H1 (cell line): ENCODE results near the gene UBE2Q2. TPM values are rescaled to one million over a fixed set of nuclear protein-coding genes. Genes with fewer than 3 reads are reported as not detected.
A peak's percentile ranks its signal among the peaks of the same experiment; 100 is the strongest.

Experiments used
- CTCF ChIA-PET: fragments of 300-600 bp; sonication (Branson Sonifier 250); formaldehyde crosslinking; loops from one replicate; lab custom pipeline; 2021; ENCODE audit not compliant: partially characterized antibody; lab: Charles Lee
- POLR2A ChIA-PET: fragments of 300-600 bp; sonication (Branson Sonifier 250); formaldehyde crosslinking; loops from one replicate; lab custom pipeline; 2021; ENCODE audit warnings: inconsistent platforms; ENCODE audit not compliant: partially characterized antibody; lab: Charles Lee
- DNase-seq, 2 experiments: peaks; one replicate each; pipeline versions ENCODE4 v3.0.0 to v3.0.0-alpha.2; 2010 to 2022; ENCODE audit warnings: low spot score in 2 of 2, low read depth in 1 of 2, mixed read lengths in 1 of 2
- FAIRE-seq: peaks from 2 replicates; lab custom pipeline; 2011; peaks lifted over from hg19 to GRCh38; lab: Jason Lieb, UNC
- H2AFZ ChIP-seq: 2 replicates; pipeline ENCODE4 v1.8.1; 2012; ENCODE audit warnings: low read length, inconsistent platforms
- H2AK5ac ChIP-seq: 2 replicates; pipeline ENCODE4 v1.6.1; 2013; ENCODE audit warnings: low read depth, low read length
- H2BK120ac ChIP-seq: replicated peaks from 2 replicates; pipeline ENCODE3; 2013; ENCODE audit warnings: low read depth, low read length, inconsistent platforms
- H2BK12ac ChIP-seq: 2 replicates; pipeline ENCODE4 v1.6.1; 2013; ENCODE audit warnings: low read depth, low read length
- H2BK15ac ChIP-seq: 2 replicates; pipeline ENCODE4 v1.6.1; 2013; ENCODE audit warnings: low read length
- H2BK20ac ChIP-seq: 2 replicates; pipeline ENCODE4 v1.6.1; 2013; ENCODE audit warnings: low read length
- H2BK5ac ChIP-seq: 2 replicates; pipeline ENCODE4 v1.6.1; 2013; ENCODE audit warnings: low read depth, low read length
- H3K14ac ChIP-seq: 2 replicates; pipeline ENCODE4 v1.6.1; 2013; ENCODE audit warnings: inconsistent platforms; ENCODE audit not compliant: insufficient read length
- H3K18ac ChIP-seq: 2 replicates; pipeline ENCODE4 v1.6.1; 2013; ENCODE audit warnings: low read length; ENCODE audit errors: extremely low read depth
- H3K23ac ChIP-seq: 2 replicates; pipeline ENCODE4 v1.6.1; 2013; ENCODE audit warnings: inconsistent platforms; ENCODE audit not compliant: insufficient read length
- H3K23me2 ChIP-seq: 2 replicates; pipeline ENCODE4 v1.6.1; 2013; ENCODE audit warnings: low read depth, low read length
- H3K27ac ChIP-seq: 2 replicates; pipeline ENCODE4 v1.6.1; 2011; ENCODE audit warnings: low read depth, low read length, inconsistent platforms
- H3K27me3 ChIP-seq, 4 experiments: replicated peaks in 1 of 4; 1 replicate in 1 of 4; 2 replicates in 3 of 4; pipeline versions ENCODE4 v1.6.1 to v1.8.1; 2011 to 2013; ENCODE audit warnings: low read length in 3 of 4, mild to moderate bottlenecking in 3 of 4, inconsistent platforms in 2 of 4, mixed read lengths in 2 of 4, moderate library complexity in 1 of 4; ENCODE audit not compliant: control insufficient read depth in 3 of 4, insufficient read depth in 3 of 4; ENCODE audit errors: extremely low read depth in 1 of 4
- H3K36me3 ChIP-seq, 4 experiments: 2 replicates each; pipeline versions ENCODE4 v1.6.1 to v1.8.1; 2011 to 2013; ENCODE audit warnings: mild to moderate bottlenecking in 4 of 4, low read length in 3 of 4, moderate library complexity in 2 of 4, control low read depth in 1 of 4, inconsistent platforms in 1 of 4; ENCODE audit not compliant: insufficient read depth in 4 of 4, control insufficient read depth in 2 of 4
- H3K4ac ChIP-seq: replicated peaks from 2 replicates; pipeline ENCODE3; 2013; ENCODE audit warnings: low read length, low read depth, mixed read lengths, inconsistent platforms; ENCODE audit not compliant: insufficient read length
- H3K4me1 ChIP-seq, 4 experiments: replicated peaks in 1 of 4; 1 replicate in 1 of 4; 2 replicates in 3 of 4; pipeline versions ENCODE4 v1.6.1 to v1.8.1; 2011 to 2013; ENCODE audit warnings: low read length in 3 of 4, inconsistent platforms in 2 of 4, mixed read lengths in 1 of 4; ENCODE audit not compliant: insufficient read depth in 4 of 4, control insufficient read depth in 3 of 4
- H3K4me2 ChIP-seq, 2 experiments: 2 replicates each; pipeline versions ENCODE4 v1.6.1 to v1.8.1; 2011 to 2013; ENCODE audit warnings: low read depth in 2 of 2, low read length in 2 of 2, control low read depth in 1 of 2, inconsistent platforms in 1 of 2, mild to moderate bottlenecking in 1 of 2; ENCODE audit not compliant: insufficient read depth in 1 of 2
- H3K4me3 ChIP-seq, 4 experiments: fragments of 200-600, 300-600 bp in 1 of 4; sonication (generic), shearing (Covaris generic), sonication (Bioruptor Twin) in 1 of 4; 2 replicates each; pipeline versions ENCODE4 v1.5.1 to v1.8.1; 2011 to 2016; ENCODE audit warnings: low read length in 4 of 4, low read depth in 3 of 4, control low read depth in 2 of 4, inconsistent platforms in 2 of 4, mild to moderate bottlenecking in 2 of 4, mixed read lengths in 1 of 4, moderate library complexity in 1 of 4; ENCODE audit not compliant: insufficient read depth in 2 of 4; ENCODE audit errors: extremely low read depth in 1 of 4
- H3K56ac ChIP-seq: replicated peaks from 2 replicates; pipeline ENCODE3; 2013; ENCODE audit warnings: low read depth, mild to moderate bottlenecking, mixed read lengths, low read length, inconsistent platforms; ENCODE audit not compliant: insufficient read length
- H3K79me1 ChIP-seq: 2 replicates; pipeline ENCODE4 v1.6.1; 2013; ENCODE audit warnings: low read depth, low read length, control low read depth
- H3K79me2 ChIP-seq, 2 experiments: 2 replicates each; pipeline versions ENCODE4 v1.6.1 to v1.8.1; 2012 to 2013; ENCODE audit warnings: low read length in 2 of 2, mild to moderate bottlenecking in 2 of 2, inconsistent platforms in 1 of 2; ENCODE audit not compliant: insufficient read depth in 2 of 2, control insufficient read depth in 1 of 2
- H3K9ac ChIP-seq, 4 experiments: replicated peaks in 1 of 4; 1 replicate in 1 of 4; 2 replicates in 3 of 4; pipeline versions ENCODE4 v1.6.1 to v1.8.1; 2011 to 2013; ENCODE audit warnings: low read depth in 3 of 4, low read length in 3 of 4, control low read depth in 2 of 4, mild to moderate bottlenecking in 2 of 4, moderate library complexity in 2 of 4, inconsistent platforms in 1 of 4; ENCODE audit errors: extremely low read depth in 1 of 4
- H3K9me3 ChIP-seq, 2 experiments: 2 replicates each; pipeline versions ENCODE4 v1.6.1 to v1.8.1; 2012 to 2013; ENCODE audit warnings: mild to moderate bottlenecking in 2 of 2, moderate library complexity in 2 of 2, control low read depth in 1 of 2, inconsistent platforms in 1 of 2, low read depth in 1 of 2, low read length in 1 of 2, mixed read lengths in 1 of 2; ENCODE audit not compliant: insufficient read depth in 2 of 2
- H4K20me1 ChIP-seq, 2 experiments: replicated peaks in 1 of 2; 2 replicates each; pipeline versions ENCODE3 to v1.8.1; 2011 to 2013; ENCODE audit warnings: inconsistent platforms in 2 of 2, low read length in 2 of 2, mild to moderate bottlenecking in 1 of 2; ENCODE audit not compliant: insufficient read depth in 2 of 2, control insufficient read depth in 1 of 2
- H4K5ac ChIP-seq: 2 replicates; pipeline ENCODE4 v1.6.1; 2013; ENCODE audit warnings: low read length, low read depth, mixed read lengths, inconsistent platforms; ENCODE audit not compliant: insufficient read length
- H4K8ac ChIP-seq: 2 replicates; pipeline ENCODE4 v1.8.0; 2013; ENCODE audit warnings: mild to moderate bottlenecking, moderate library complexity, low read length, inconsistent platforms; ENCODE audit not compliant: insufficient read depth; ENCODE audit errors: extremely low read depth
- H4K91ac ChIP-seq: replicated peaks from 2 replicates; pipeline ENCODE3; 2013; ENCODE audit warnings: low read length, mixed read lengths, inconsistent platforms; ENCODE audit not compliant: insufficient read length
- WGBS, 2 experiments: shearing (Covaris generic) in 1 of 2; methylation state at CpG; one replicate each; pipeline versions ENCODE4 v1.1.6 to v1.1.7; 2013 to 2015; ENCODE audit warnings: low lambda C conversion rate in 2 of 2, mixed read lengths in 2 of 2, inconsistent platforms in 1 of 2, low coverage in 1 of 2, missing lambda C conversion rate in 1 of 2; ENCODE audit not compliant: insufficient replicate concordance in 2 of 2, insufficient coverage in 1 of 2, insufficient read length in 1 of 2; ENCODE audit errors: extremely low coverage in 1 of 2, missing lambda C conversion rate in 1 of 2; 5-methylcytosine and 5-hydroxymethylcytosine counted together
- polyA plus RNA-seq, 7 experiments: library from polyadenylated mRNA; depleted of rRNA in 3 of 7; stranded (reverse) in 5 of 7; unstranded in 2 of 7; fragments of >200 nt in 5 of 7; fragments of 200-250 nt in 2 of 7; gene quantifications; 1 replicate in 5 of 7; 2 replicates in 1 of 7; 4 replicates in 1 of 7; pipeline versions ENCODE4 v1.2.1 to v1.2.3, GENCODE V29; 2011 to 2013; ENCODE audit warnings: missing spikeins in 2 of 7, mixed read lengths in 2 of 7
- total RNA-seq: library from RNA; stranded (reverse); fragmentation: NEBNext Ultra II Directional; extraction: Animal tissue kit (Norgen Biotek cat#: 25700); gene quantifications from 2 replicates; pipeline ENCODE4 v1.2.1, GENCODE V29; 2021

The UBE2Q2 gene
- total and polyA plus RNA-seq, 2 of the 8 experiments (the other 6 are each of a cell fraction or from before 2014, with no cell fraction given), result 10.1 to 22.7 TPM

- no peaks in the 10 kb centered on the region for H3K79me1 ChIP-seq
- no peak overlapping the region for H3K4ac ChIP-seq
- 81% methylated on average over 10 of the region's 10 CpGs; no CpG with 5 or more reads in 1 of the 2 experiments for WGBS, 2 experiments
- peaks cover 0 to 5% (median 0%) of the 10 kb centered on the region in 4 experiments; a peak in 1 of 7 replicates for H3K4me1 ChIP-seq
- ChIA-PET CTCF (interaction anchor here (0.5 to 13.0 kb wide), 49 partner anchors 9 to 342 kb away, joined by 3 to 224 read pairs (median 5); partner anchors contain the start of gene UBE2Q2), POLR2A (interaction anchor here (0.8 to 2.2 kb wide), 5 partner anchors 13 to 111 kb away, joined by 3 to 11 read pairs (median 3); partner anchors contain the start of gene FBXO22)
- no peak overlapping the region for H3K4me2 ChIP-seq
- H3K9me3 ChIP-seq, result no peaks in the 10 kb centered on the region
- H3K9ac ChIP-seq, result no peak overlapping the region
- no peak overlapping the region for H2BK15ac ChIP-seq
- no peak overlapping the region for H3K14ac ChIP-seq
- H4K8ac ChIP-seq, result peak overlapping the region; percentile 85
- no peak overlapping the region for H2BK5ac ChIP-seq
- no peaks in the 10 kb centered on the region for H3K36me3 ChIP-seq
- no peak overlapping the region for H3K27ac ChIP-seq
- no peak overlapping the region for H2BK120ac ChIP-seq
- H2BK12ac ChIP-seq, result 0 out of 2 replicates have a peak overlapping the region, but pooled peaks have one; percentile 60
- H4K5ac ChIP-seq, result no peak overlapping the region
- no peak overlapping the region for H3K23ac ChIP-seq
- H2BK20ac ChIP-seq, result no peak overlapping the region
- no peak overlapping the region for H3K56ac ChIP-seq
- no peaks in the 10 kb centered on the region for H3K27me3 ChIP-seq
- no peaks in the 10 kb centered on the region for H3K23me2 ChIP-seq
- no peak overlapping the region for H4K91ac ChIP-seq
- no peaks in the 10 kb centered on the region for H3K79me2 ChIP-seq
- no peak overlapping the region for H3K4me3 ChIP-seq
- DNase-seq (peak; percentile 33 to 72), FAIRE-seq (peak; percentile 32)
- peak overlapping the region; percentile 99 for H2AFZ ChIP-seq
- peak overlapping the region; percentile 43; the same call in 1 of the 2 replicates for H3K18ac ChIP-seq
- no peak overlapping the region for H2AK5ac ChIP-seq
- H4K20me1 ChIP-seq, result no peaks in the 10 kb centered on the region
Measured at GRCh38 chr15:75809986-75810750, 33.1 kb upstream of the UBE2Q2 start.
